Measurements from ENCODE around the gene TFDP1. TPM values are rescaled to one million over a fixed set of nuclear protein-coding genes. Genes with fewer than 3 reads are reported as not detected.

Gene TFDP1
- total RNA-seq, 4 donors from 2014 or later, result 55.7 to 82.1 (median 59.5) TPM

- intact Hi-C loops (cut with DNase I), result no loop called here
- Histone ChIP-seq H3K4me3 (no peak overlapping the region), H3K9me3 (peaks cover 0 to 8% (median 0%) of the 10 kb centered on the region in 3 donors), H3K4me1 (no peaks in the 10 kb centered on the region), H3K36me3 (no peaks in the 10 kb centered on the region), H3K27ac (no peak overlapping the region), H3K27me3 (peaks cover 0 to 11% (median 0%) of the 10 kb centered on the region in 4 donors)
- no peak for TF ChIP-seq CTCF (IDR thresholded peaks at IDR 0.05)
- TF ChIP-seq POLR2A (IDR thresholded peaks at IDR 0.05), result no peak
- WGBS, 2 donors, result 69 to 79% methylated on average over 8 to 15 of the region's 15 CpGs
- no peak for DNase-seq
Measured at GRCh38 chr13:113663934-113664333, 79.4 kb downstream of the TFDP1 start.

- Histone ChIP-seq H3K4me1 (no peaks in the 10 kb centered on the region), H3K27me3 (peaks cover 0 to 11% (median 0%) of the 10 kb centered on the region in 4 donors), H3K4me3 (no peak overlapping the region), H3K36me3 (no peaks in the 10 kb centered on the region), H3K27ac (no peak overlapping the region), H3K9me3 (peaks cover 0 to 8% (median 0%) of the 10 kb centered on the region in 3 donors)
- intact Hi-C loops (cut with DNase I), result no loop called here
- DNase-seq, result no peak
- TF ChIP-seq POLR2A (IDR thresholded peaks at IDR 0.05), result no peak
- TF ChIP-seq CTCF (IDR thresholded peaks at IDR 0.05), result no peak
- WGBS, 2 donors, result 41 to 50% methylated on average over 7 to 15 of the region's 21 CpGs
Measured at GRCh38 chr13:113664751-113665596, 80.4 kb downstream of the TFDP1 start.

GRCh38 chr13:113665597-113666328, 81.2 kb downstream of the TFDP1 start:
- no peak overlapping the region for H3K27ac ChIP-seq
- no peaks in the 10 kb centered on the region for H3K4me1 ChIP-seq
- DNase-seq, result no peak
- intact Hi-C loops (cut with DNase I), result no loop called here
- no peak for TF ChIP-seq POLR2A (IDR thresholded peaks at IDR 0.05)
- no peak for TF ChIP-seq CTCF (IDR thresholded peaks at IDR 0.05)
- no peaks in the 10 kb centered on the region for H3K36me3 ChIP-seq
- peaks cover 0 to 8% (median 0%) of the 10 kb centered on the region in 3 donors for H3K9me3 ChIP-seq
- WGBS, 2 donors, result 60 to 70% methylated on average over 1 to 2 of the region's 3 CpGs
- H3K27me3 ChIP-seq, result peaks cover 0 to 11% (median 0%) of the 10 kb centered on the region in 4 donors
- H3K4me3 ChIP-seq, result no peak overlapping the region

- TF ChIP-seq CTCF (IDR thresholded peaks at IDR 0.05) (no peak), POLR2A (IDR thresholded peaks at IDR 0.05) (no peak)
- intact Hi-C loops (cut with DNase I), result no loop called here
- Histone ChIP-seq H3K36me3 (no peaks in the 10 kb centered on the region), H3K27ac (no peak overlapping the region), H3K4me1 (no peaks in the 10 kb centered on the region), H3K4me3 (no peak overlapping the region), H3K9me3 (peaks cover 0 to 5% (median 0%) of the 10 kb centered on the region in 3 donors), H3K27me3 (peaks cover 0 to 11% (median 0%) of the 10 kb centered on the region in 4 donors)
- DNase-seq, result no peak
- 93 to 100% methylated on average over 1 to 2 of the region's 2 CpGs for WGBS, 2 donors
Measured at GRCh38 chr13:113666329-113666670, 81.7 kb downstream of the TFDP1 start.
